ENCODE results near the gene ISM1.

The ISM1 gene

GRCh38 chr20:13321416-13321815, 100.3 kb downstream of the ISM1 start:
- no peak overlapping the region for H3K27ac Mint-ChIP-seq
- DNase-seq = no peak
- no peak overlapping the region for H3K4me3 Mint-ChIP-seq
- peaks cover 17% of the 10 kb centered on the region for H3K27me3 Mint-ChIP-seq
- peaks cover 8% of the 10 kb centered on the region for H3K4me1 Mint-ChIP-seq (ENCODE audit: low read depth)
- H3K36me3 Mint-ChIP-seq (ENCODE audit: low read depth) = no peaks in the 10 kb centered on the region
- H3K9me3 Mint-ChIP-seq = peaks cover 12% of the 10 kb centered on the region

GRCh38 chr20:13322198-13322597, 101.1 kb downstream of the ISM1 start:
- Mint-ChIP-seq H3K27me3 (peaks cover 20% of the 10 kb centered on the region), H3K36me3 (ENCODE audit: low read depth) (no peaks in the 10 kb centered on the region), H3K9me3 (peaks cover 4% of the 10 kb centered on the region), H3K4me3 (no peak overlapping the region), H3K27ac (no peak overlapping the region), H3K4me1 (ENCODE audit: low read depth) (peaks cover 8% of the 10 kb centered on the region)
- no peak for DNase-seq

DNA sequence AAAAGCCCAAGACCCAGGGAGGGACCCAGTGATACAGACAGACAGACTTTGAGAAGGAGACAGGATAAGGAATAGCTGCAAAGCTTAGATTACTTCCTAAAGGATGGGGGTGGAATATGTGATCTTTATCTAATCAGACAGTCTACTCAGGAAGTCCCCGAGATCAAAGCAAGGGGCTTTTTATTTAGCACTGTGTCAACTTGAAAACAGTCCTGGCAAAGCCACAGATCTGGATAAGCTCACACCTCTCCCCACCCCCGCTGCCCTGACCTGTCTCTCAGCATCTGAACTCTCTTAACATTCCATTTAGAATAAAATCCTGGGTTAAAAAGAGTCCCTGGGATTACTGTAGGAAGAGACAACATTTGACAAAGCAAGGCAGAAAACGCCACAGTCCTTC, 101.5 kb downstream of the ISM1 start:
- peaks cover 2% of the 10 kb centered on the region for H3K9me3 Mint-ChIP-seq
- peaks cover 8% of the 10 kb centered on the region for H3K4me1 Mint-ChIP-seq (ENCODE audit: low read depth)
- H3K27ac Mint-ChIP-seq = no peak overlapping the region
- peaks cover 23% of the 10 kb centered on the region for H3K27me3 Mint-ChIP-seq
- no peaks in the 10 kb centered on the region for H3K36me3 Mint-ChIP-seq (ENCODE audit: low read depth)
- no peak for DNase-seq
- H3K4me3 Mint-ChIP-seq = no peak overlapping the region

- Mint-ChIP-seq H3K4me1 (ENCODE audit: low read depth) (peaks cover 8% of the 10 kb centered on the region), H3K27me3 (peaks cover 29% of the 10 kb centered on the region), H3K9me3 (no peaks in the 10 kb centered on the region), H3K36me3 (ENCODE audit: low read depth) (no peaks in the 10 kb centered on the region), H3K27ac (no peak overlapping the region), H3K4me3 (no peak overlapping the region)
- DNase-seq = no peak
Observed at GRCh38 chr20:13325033-13325432, 104.0 kb downstream of the ISM1 start.

DNA sequence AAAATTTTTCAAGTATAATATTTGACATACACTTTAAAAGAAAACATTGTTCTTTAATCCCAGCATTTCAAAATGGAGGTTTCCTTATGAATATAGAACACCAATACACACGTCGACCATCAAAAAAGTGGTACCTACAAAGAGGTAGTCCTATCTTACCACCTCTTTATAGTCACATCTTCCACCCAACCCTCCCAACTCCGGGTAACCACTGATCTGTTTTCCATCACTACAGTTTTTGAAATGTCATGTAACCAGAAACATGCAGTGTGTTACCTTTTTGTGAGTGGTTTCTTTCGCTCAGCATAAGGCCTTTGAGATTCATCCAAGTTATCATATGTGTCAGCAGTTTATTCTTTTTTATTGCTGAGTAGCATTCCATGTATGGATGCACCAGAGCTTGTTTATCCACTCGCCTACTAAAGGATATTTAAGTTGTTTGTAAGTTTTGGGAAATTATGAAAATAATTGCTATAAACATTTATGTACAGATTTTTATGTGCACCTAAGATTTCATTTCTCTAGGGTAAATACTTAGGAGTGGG, 104.8 kb downstream of the ISM1 start:
- no peak for DNase-seq
- Mint-ChIP-seq H3K27ac (no peak overlapping the region), H3K4me1 (ENCODE audit: low read depth) (peaks cover 8% of the 10 kb centered on the region), H3K9me3 (no peaks in the 10 kb centered on the region), H3K4me3 (no peak overlapping the region), H3K27me3 (peaks cover 29% of the 10 kb centered on the region), H3K36me3 (ENCODE audit: low read depth) (no peaks in the 10 kb centered on the region)

- peaks cover 15% of the 10 kb centered on the region for H3K4me1 Mint-ChIP-seq (ENCODE audit: low read depth)
- H3K27ac Mint-ChIP-seq = no peak overlapping the region
- H3K36me3 Mint-ChIP-seq (ENCODE audit: low read depth) = no peaks in the 10 kb centered on the region
- no peaks in the 10 kb centered on the region for H3K9me3 Mint-ChIP-seq
- DNase-seq = no peak
- no peak overlapping the region for H3K4me3 Mint-ChIP-seq
- peaks cover 10% of the 10 kb centered on the region for H3K27me3 Mint-ChIP-seq
Observed at GRCh38 chr20:13331536-13331935, 110.5 kb downstream of the ISM1 start.

DNA sequence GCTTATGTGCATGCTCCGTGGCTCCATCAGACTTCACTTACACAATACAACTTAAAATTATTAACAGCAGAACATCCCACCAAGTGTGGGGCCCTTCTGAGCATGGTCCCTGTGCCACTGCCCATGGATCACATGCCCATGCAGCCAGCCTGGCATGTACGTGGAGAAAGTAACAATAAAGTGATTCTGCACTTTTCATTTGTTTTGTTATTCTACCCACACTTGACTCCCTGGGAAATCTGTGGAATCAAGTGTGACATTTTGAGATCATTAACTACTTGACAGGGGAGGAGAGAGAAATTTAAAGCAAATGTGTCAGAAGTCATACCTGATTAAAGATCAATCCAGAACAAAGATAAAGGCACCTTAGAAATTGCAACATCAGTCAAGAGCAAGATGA, 112.0 kb downstream of the ISM1 start:
- no peaks in the 10 kb centered on the region for H3K36me3 Mint-ChIP-seq (ENCODE audit: low read depth)
- no peak overlapping the region for H3K27ac Mint-ChIP-seq
- H3K27me3 Mint-ChIP-seq = peaks cover 2% of the 10 kb centered on the region
- H3K9me3 Mint-ChIP-seq = no peaks in the 10 kb centered on the region
- H3K4me1 Mint-ChIP-seq (ENCODE audit: low read depth) = peaks cover 29% of the 10 kb centered on the region
- H3K4me3 Mint-ChIP-seq = no peak overlapping the region
- DNase-seq = no peak

GRCh38 chr20:13333793-13334192, 112.7 kb downstream of the ISM1 start:
- DNase-seq = no peak
- no peak overlapping the region for H3K27ac Mint-ChIP-seq

GRCh38 chr20:13336308-13337089, 115.4 kb downstream of the ISM1 start:
- H3K36me3 Mint-ChIP-seq (ENCODE audit: low read depth) = no peaks in the 10 kb centered on the region
- no peak for DNase-seq
- H3K4me1 Mint-ChIP-seq (ENCODE audit: low read depth) = peaks cover 35% of the 10 kb centered on the region
- H3K27me3 Mint-ChIP-seq = peaks cover 6% of the 10 kb centered on the region
- H3K9me3 Mint-ChIP-seq = no peaks in the 10 kb centered on the region
- no peak overlapping the region for H3K4me3 Mint-ChIP-seq
- peak overlapping the region; percentile 55 for H3K27ac Mint-ChIP-seq

More at GRCh38 chr20:13333793-13334192, 112.7 kb downstream of the ISM1 start:
- Mint-ChIP-seq H3K4me1 (ENCODE audit: low read depth) (peaks cover 34% of the 10 kb centered on the region), H3K27me3 (peaks cover 2% of the 10 kb centered on the region), H3K4me3 (no peak overlapping the region), H3K36me3 (ENCODE audit: low read depth) (no peaks in the 10 kb centered on the region), H3K9me3 (no peaks in the 10 kb centered on the region)

DNA sequence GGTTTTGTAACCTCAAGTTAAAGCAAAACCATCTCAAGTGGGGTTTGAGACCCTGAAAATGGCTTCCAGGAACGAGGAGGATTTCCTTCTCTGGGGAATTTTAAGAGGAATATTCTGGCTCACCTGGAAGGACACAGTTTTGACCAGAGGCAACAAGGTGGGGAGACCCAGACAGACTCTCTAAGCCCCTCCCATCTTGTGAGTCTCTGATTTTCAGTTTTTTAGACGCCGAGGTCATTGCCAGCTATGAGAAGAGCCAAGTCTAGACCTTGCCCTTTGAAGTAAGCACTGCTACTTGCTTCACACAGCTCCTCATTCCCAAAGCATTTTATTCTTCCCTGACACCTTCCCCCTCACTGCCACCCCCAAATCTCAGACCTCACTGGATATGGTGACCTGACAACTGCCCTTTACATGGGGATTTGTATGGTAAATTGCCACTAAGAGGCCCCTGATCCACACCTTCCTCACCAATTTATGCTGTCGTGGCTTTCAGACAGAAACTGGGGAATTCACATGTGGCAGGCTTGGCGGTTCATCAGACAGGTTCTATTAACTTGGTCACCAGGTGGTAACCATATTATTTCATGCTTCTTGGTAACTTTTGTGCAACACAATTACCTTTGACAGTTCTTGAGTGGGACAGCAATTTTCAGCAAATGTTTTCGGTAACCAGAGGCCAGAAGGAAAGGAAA, 116.2 kb downstream of the ISM1 start:
- Mint-ChIP-seq H3K9me3 (no peaks in the 10 kb centered on the region), H3K4me1 (ENCODE audit: low read depth) (peaks cover 30% of the 10 kb centered on the region), H3K27me3 (peaks cover 6% of the 10 kb centered on the region), H3K27ac (peak overlapping the region; percentile 55), H3K36me3 (ENCODE audit: low read depth) (no peaks in the 10 kb centered on the region), H3K4me3 (no peak overlapping the region)
- no peak for DNase-seq

DNA sequence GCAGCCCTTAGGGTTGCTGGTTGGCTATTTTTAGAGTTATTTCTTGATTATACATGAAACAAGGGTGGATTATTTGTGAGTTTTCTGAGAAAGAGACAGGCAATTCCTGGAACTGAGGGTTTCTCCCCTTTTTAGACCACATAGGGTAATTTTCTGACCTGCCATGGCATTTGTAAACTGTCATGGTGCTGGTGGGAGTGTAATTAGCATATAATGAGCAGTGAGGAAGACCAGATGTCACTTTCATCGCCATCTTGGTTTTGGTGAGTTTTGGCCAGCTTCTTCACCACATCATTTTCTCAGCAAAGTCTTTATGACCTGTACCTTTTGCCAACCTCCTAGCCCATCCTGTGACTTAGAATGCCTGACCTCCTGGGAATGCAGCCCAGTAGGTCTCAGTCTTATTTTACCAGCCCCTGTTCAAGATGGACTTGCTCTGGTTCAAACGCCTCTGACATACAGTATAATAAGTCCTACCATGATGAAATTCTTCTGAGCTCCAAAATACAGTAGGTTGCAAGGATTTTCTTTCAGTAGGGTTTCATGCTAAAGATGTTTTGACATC, 117.1 kb downstream of the ISM1 start:
- Mint-ChIP-seq H3K27me3 (peaks cover 6% of the 10 kb centered on the region), H3K36me3 (ENCODE audit: low read depth) (no peaks in the 10 kb centered on the region), H3K9me3 (no peaks in the 10 kb centered on the region), H3K4me1 (ENCODE audit: low read depth) (peaks cover 27% of the 10 kb centered on the region), H3K27ac (peak overlapping the region; percentile 55), H3K4me3 (no peak overlapping the region)
- no peak for DNase-seq

- peak overlapping the region; percentile 24 for H3K27ac Mint-ChIP-seq
- H3K4me1 Mint-ChIP-seq (ENCODE audit: low read depth) = peaks cover 27% of the 10 kb centered on the region
- no peaks in the 10 kb centered on the region for H3K36me3 Mint-ChIP-seq (ENCODE audit: low read depth)
Observed at GRCh38 chr20:13338999-13339411, 117.9 kb downstream of the ISM1 start.

DNA sequence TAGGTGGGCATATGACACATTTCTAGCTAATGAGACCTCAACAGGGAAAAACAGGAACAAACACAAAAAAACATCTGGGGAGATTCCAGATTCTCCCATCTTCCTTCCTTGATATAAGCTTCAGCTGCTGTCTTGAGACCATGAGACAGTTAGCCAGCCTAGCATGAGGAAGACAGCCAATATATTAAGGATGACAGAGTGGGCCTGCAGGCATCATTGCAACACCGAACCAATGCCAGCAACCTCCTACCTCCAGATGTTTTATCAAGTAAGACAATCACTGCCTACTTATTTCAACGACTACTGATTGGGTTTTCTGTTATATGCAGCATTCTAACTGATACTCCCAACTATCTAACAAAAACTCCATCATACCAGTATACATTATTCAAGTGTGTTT, 119.0 kb downstream of the ISM1 start:
- H3K4me1 Mint-ChIP-seq (ENCODE audit: low read depth) = peaks cover 27% of the 10 kb centered on the region
- peaks cover 11% of the 10 kb centered on the region for H3K27me3 Mint-ChIP-seq
- no peaks in the 10 kb centered on the region for H3K36me3 Mint-ChIP-seq (ENCODE audit: low read depth)
- no peaks in the 10 kb centered on the region for H3K9me3 Mint-ChIP-seq
- H3K4me3 Mint-ChIP-seq = no peak overlapping the region
- no peak for DNase-seq
- no peak overlapping the region for H3K27ac Mint-ChIP-seq

More at GRCh38 chr20:13338999-13339411, 117.9 kb downstream of the ISM1 start:
- Mint-ChIP-seq H3K9me3 (no peaks in the 10 kb centered on the region), H3K4me3 (no peak overlapping the region), H3K27me3 (peaks cover 10% of the 10 kb centered on the region)
- no peak for DNase-seq

GRCh38 chr20:13341737-13342393, 120.8 kb downstream of the ISM1 start:
- H3K9me3 Mint-ChIP-seq = no peaks in the 10 kb centered on the region
- H3K27me3 Mint-ChIP-seq = peaks cover 11% of the 10 kb centered on the region
- H3K27ac Mint-ChIP-seq = no peak overlapping the region
- H3K36me3 Mint-ChIP-seq (ENCODE audit: low read depth) = no peaks in the 10 kb centered on the region
- no peak for DNase-seq
- peaks cover 21% of the 10 kb centered on the region for H3K4me1 Mint-ChIP-seq (ENCODE audit: low read depth)
- no peak overlapping the region for H3K4me3 Mint-ChIP-seq

Data from activated T-cell treated with anti-CD3 and anti-CD28 coated beads, Interleukin-2, amount 50 U/mL, for 24 hours (primary cell).